ENCODE data around the gene MATCAP1.

The MATCAP1 gene

GRCh38 chr16:67155295-67156142, 28.2 kb downstream of the MATCAP1 start:
- peak; percentile 33 for DNase-seq

- no peak for DNase-seq
Observed at GRCh38 chr16:67154578-67155294, 29.0 kb downstream of the MATCAP1 start.

GRCh38 chr16:67151431-67152097, 32.2 kb downstream of the MATCAP1 start:
- no peak for DNase-seq

- no peak for DNase-seq
Observed at GRCh38 chr16:67150833-67151396, 32.8 kb downstream of the MATCAP1 start, which contains the start of gene B3GNT9. Gene B3GNT9, minus strand, starts transcription at chr16:67150998. Its CDS starts 513 bp downstream, at chr16:67150485.

GRCh38 chr16:67150047-67150832, 33.5 kb downstream of the MATCAP1 start:
- DNase-seq: no peak

- DNase-seq: no peak
Observed at GRCh38 chr16:67149276-67150046, 34.3 kb downstream of the MATCAP1 start.

GRCh38 chr16:67148656-67149275, 35.0 kb downstream of the MATCAP1 start:
- no peak for DNase-seq

- no peak for DNase-seq
Observed at GRCh38 chr16:67148221-67148620, 35.5 kb downstream of the MATCAP1 start.

- DNase-seq: no peak
Observed at GRCh38 chr16:67147437-67148140, 36.2 kb downstream of the MATCAP1 start.

- no peak for DNase-seq
Observed at GRCh38 chr16:67146523-67147357, 37.0 kb downstream of the MATCAP1 start.

- no peak for DNase-seq
Observed at GRCh38 chr16:67145746-67146145, 38.0 kb downstream of the MATCAP1 start.

- DNase-seq: no peak
Observed at GRCh38 chr16:67144943-67145342, 38.8 kb downstream of the MATCAP1 start.

GRCh38 chr16:67142342-67142741, 41.4 kb downstream of the MATCAP1 start:
- DNase-seq: no peak

- DNase-seq: no peak
Observed at GRCh38 chr16:67141391-67141790, 42.4 kb downstream of the MATCAP1 start.

- no peak for DNase-seq
Observed at GRCh38 chr16:67137605-67138004, 46.2 kb downstream of the MATCAP1 start.

- DNase-seq: no peak
Observed at GRCh38 chr16:67129422-67129821, 54.3 kb downstream of the MATCAP1 start.

- no peak for DNase-seq
Observed at GRCh38 chr16:67128887-67129286, 54.9 kb downstream of the MATCAP1 start.

- no peak for DNase-seq
Observed at GRCh38 chr16:67128417-67128816, 55.3 kb downstream of the MATCAP1 start.

All from NCI-H748 treated with DMSO at 0.1 percent for 48 hours (cell line).